ENCODE measurements around the gene ADAP1. TPM values are rescaled to one million over a fixed set of nuclear protein-coding genes. Genes with fewer than 3 reads are reported as not detected.
A peak's percentile ranks its signal among the peaks of the same experiment; 100 is the strongest.

ADAP1 gene
- total RNA-seq, 4 donors from 2014 or later = 9.1 to 18.8 (median 9.9) TPM

GRCh38 chr7:908159-908581, 46.3 kb downstream of the ADAP1 start:
- no peak overlapping the region for H3K4me3 ChIP-seq (ENCODE audit: low read depth, poor library complexity, severe bottlenecking)
- intact Hi-C loops (cut with DNase I; ENCODE audit: low total_unique reads) = no loop called here
- TF ChIP-seq POLR2A (IDR thresholded peaks at IDR 0.05) = no peak
- TF ChIP-seq CTCF (IDR thresholded peaks at IDR 0.05) = no peak
- no peak for DNase-seq (ENCODE audit: low spot score in 2 of 2)
- WGBS, 2 donors = 77 to 84% methylated on average over 11 to 12 of the region's 12 CpGs

- H3K4me3 ChIP-seq (ENCODE audit: low read depth, poor library complexity, severe bottlenecking) = no peak overlapping the region
- TF ChIP-seq CTCF (IDR thresholded peaks at IDR 0.05) (no peak), POLR2A (IDR thresholded peaks at IDR 0.05) (no peak)
- intact Hi-C loops (cut with DNase I; ENCODE audit: low total_unique reads) = no loop called here
- DNase-seq (ENCODE audit: low spot score in 2 of 2) = no peak
- 63 to 70% methylated on average over 22 to 49 of the region's 49 CpGs for WGBS, 2 donors
Measured at GRCh38 chr7:907158-907980, 47.1 kb downstream of the ADAP1 start.

- TF ChIP-seq POLR2A (IDR thresholded peaks at IDR 0.05) (no peak), CTCF (IDR thresholded peaks at IDR 0.05) (no peak)
- intact Hi-C loops (cut with DNase I; ENCODE audit: low total_unique reads) = no loop called here
- no peak for DNase-seq (ENCODE audit: low spot score in 2 of 2)
- 64 to 76% methylated on average over 9 to 10 of the region's 10 CpGs for WGBS, 2 donors
- H3K4me3 ChIP-seq (ENCODE audit: low read depth, poor library complexity, severe bottlenecking) = no peak overlapping the region
Measured at GRCh38 chr7:906776-907157, 47.7 kb downstream of the ADAP1 start.

- 52 to 53% methylated on average over 17 to 20 of the region's 20 CpGs for WGBS, 2 donors
- no peak overlapping the region for H3K4me3 ChIP-seq (ENCODE audit: low read depth, poor library complexity, severe bottlenecking)
- DNase-seq (ENCODE audit: low spot score in 2 of 2) = peak in 1 of 2 donors; percentile 44
- intact Hi-C loops (cut with DNase I; ENCODE audit: low total_unique reads) = no loop called here
- TF ChIP-seq CTCF (IDR thresholded peaks at IDR 0.05) (no peak), POLR2A (IDR thresholded peaks at IDR 0.05) (no peak)
Measured at GRCh38 chr7:904847-905246, 49.6 kb downstream of the ADAP1 start.

- intact Hi-C loops (cut with DNase I; ENCODE audit: low total_unique reads) = no loop called here
- TF ChIP-seq CTCF (IDR thresholded peaks at IDR 0.05) (no peak), POLR2A (IDR thresholded peaks at IDR 0.05) (no peak)
- H3K4me3 ChIP-seq (ENCODE audit: low read depth, poor library complexity, severe bottlenecking) = no peak overlapping the region
- WGBS, 2 donors = 89 to 90% methylated on average over 30 of the region's 37 CpGs
- DNase-seq (ENCODE audit: low spot score in 2 of 2) = no peak
Measured at GRCh38 chr7:903921-904755, 50.3 kb downstream of the ADAP1 start.

All from lower leg skin (tissue), 4 donors.